SH-SY5Y (cell line): ENCODE data around the gene SAE1.

Source experiments
- GATA2 ChIP-seq: IDR thresholded peaks from 2 replicates; pipeline ENCODE4 v1.6.1; 2011; ENCODE audit warnings: mild to moderate bottlenecking, low read depth, low read length
- GATA3 ChIP-seq: IDR thresholded peaks from 2 replicates; pipeline ENCODE4 v1.6.1; 2011; ENCODE audit warnings: low read depth, mild to moderate bottlenecking, low read length, moderate library complexity

SAE1 gene

GRCh38 chr19:47257411-47258169, 127.0 kb downstream of the SAE1 start:
- TF ChIP-seq GATA3, result no peak
- TF ChIP-seq GATA2, result no peak

GRCh38 chr19:47258434-47258833, 127.8 kb downstream of the SAE1 start:
- no peak for TF ChIP-seq GATA3
- no peak for TF ChIP-seq GATA2

GRCh38 chr19:47258895-47259555, 128.4 kb downstream of the SAE1 start:
- no peak for TF ChIP-seq GATA3
- no peak for TF ChIP-seq GATA2
